Measurements from ENCODE around the gene B3GLCT. TPM values are rescaled to one million over a fixed set of nuclear protein-coding genes. Genes with fewer than 3 reads are reported as not detected.

Gene B3GLCT
- 30.3 TPM for total RNA-seq

DNA sequence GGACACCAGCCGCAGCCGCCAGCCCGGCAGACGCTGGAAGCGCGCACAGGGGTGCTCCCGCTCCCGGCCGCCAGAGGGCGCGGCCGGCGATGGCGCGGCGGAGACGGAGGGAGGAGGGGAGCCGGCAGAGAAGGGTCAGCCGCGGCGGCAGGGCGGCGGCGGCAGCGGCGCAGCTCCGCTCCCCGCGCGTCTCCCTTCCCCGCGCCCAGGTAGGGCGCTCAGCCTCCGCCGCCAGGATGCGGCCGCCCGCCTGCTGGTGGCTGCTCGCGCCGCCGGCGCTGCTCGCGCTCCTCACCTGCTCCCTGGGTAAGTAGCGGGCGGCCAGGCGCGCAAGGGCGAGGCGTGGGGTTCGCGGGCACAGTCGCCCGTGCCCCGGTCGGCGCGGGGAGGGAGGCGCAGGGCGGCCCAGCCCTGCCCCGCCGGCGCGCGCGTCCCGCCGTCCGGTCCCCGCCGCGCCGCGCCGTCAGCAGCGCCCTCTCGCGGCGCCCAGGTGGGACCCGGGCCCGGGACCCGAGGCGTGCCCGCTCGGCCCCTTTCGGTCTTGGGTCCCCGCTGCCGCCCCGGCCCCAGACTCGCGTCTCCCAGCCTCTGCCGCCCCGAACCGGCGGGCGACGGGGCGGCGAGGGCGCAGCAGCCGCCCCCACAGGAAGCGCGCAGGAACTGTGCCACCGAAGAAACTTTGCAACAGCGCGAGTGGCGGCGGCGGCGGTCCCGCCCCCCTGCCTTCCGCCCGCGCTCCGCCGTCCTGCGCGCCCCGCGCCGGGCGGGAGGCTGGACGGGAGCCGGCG, at the start of gene B3GLCT:
B3GLCT (plus strand) TSS at position 127 of the 788 bp plus-strand sequence; CDS start at position 237, 110 bp downstream.
- H3K4me3 ChIP-seq (ENCODE audit: low read length in 3 of 3) = peak within 1 kb of the TSS; percentile 74 to 76 (median 76)
- peaks cover 8 to 22% (median 13%) of the 10 kb centered on the region in 3 donors for H3K4me1 ChIP-seq (ENCODE audit: control insufficient read depth in 3 of 3, insufficient read depth in 3 of 3, low read length in 3 of 3)
- peak within 1 kb of the TSS; percentile 73 for H3K27ac ChIP-seq (ENCODE audit: low read depth, low read length)
- H3K9ac ChIP-seq (ENCODE audit: low read depth in 1 of 3, low read length in 3 of 3) = peak within 1 kb of the TSS; percentile 67 to 81 (median 72)
- H3K9me3 ChIP-seq (ENCODE audit: control insufficient read depth in 3 of 3, low read length in 3 of 3) = no peaks in the 10 kb centered on the region
- H3K36me3 ChIP-seq (ENCODE audit: control insufficient read depth in 3 of 3, insufficient read depth in 3 of 3, low read length in 3 of 3) = no peaks in the 10 kb centered on the region
- no peaks in the 10 kb centered on the region for H3K27me3 ChIP-seq (ENCODE audit: control insufficient read depth in 3 of 3, insufficient read depth in 3 of 3, low read length in 3 of 3)

DNA sequence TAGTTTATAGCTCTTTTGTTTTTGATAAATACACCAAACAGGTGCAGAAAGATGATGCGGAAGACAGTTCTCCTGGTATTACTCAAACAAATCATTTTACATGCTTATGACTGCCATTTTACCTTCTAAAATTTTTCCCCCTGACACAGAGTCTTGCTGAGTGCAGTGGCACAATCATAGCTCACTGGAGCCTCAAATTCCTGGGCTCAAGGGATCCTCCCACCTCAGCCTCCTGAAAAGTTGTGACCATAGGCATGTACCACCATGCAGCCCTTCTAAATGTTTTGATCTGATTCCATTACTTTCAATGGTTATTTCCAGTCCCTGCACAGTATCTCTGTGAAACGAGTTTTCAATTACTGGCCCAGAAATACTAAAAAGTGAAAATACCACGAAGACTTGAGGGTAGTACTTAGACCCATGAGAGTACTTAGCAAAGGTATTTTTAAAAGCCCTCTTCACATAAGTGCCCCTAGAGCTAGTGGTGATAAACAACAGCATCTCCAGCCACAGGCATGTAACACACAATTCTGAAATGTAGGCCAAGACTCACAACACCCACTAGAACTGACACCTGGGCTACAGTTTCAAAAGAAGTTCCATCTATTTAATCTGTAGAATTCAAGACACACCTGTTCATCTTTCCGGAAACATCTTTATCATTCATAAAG, 49.3 kb upstream of the B3GLCT start:
- no peaks in the 10 kb centered on the region for H3K4me1 ChIP-seq (ENCODE audit: control insufficient read depth in 3 of 3, insufficient read depth in 3 of 3, low read length in 3 of 3)
- H3K36me3 ChIP-seq (ENCODE audit: control insufficient read depth in 3 of 3, insufficient read depth in 3 of 3, low read length in 3 of 3) = peaks cover 19 to 62% (median 61%) of the 10 kb centered on the region in 3 donors
- no peak overlapping the region for H3K4me3 ChIP-seq (ENCODE audit: low read length in 3 of 3)
- no peak overlapping the region for H3K9ac ChIP-seq (ENCODE audit: low read depth in 1 of 3, low read length in 3 of 3)
- no peak overlapping the region for H3K27ac ChIP-seq (ENCODE audit: low read depth, low read length)
- H3K27me3 ChIP-seq (ENCODE audit: control insufficient read depth in 3 of 3, insufficient read depth in 3 of 3, low read length in 3 of 3) = no peaks in the 10 kb centered on the region
- H3K9me3 ChIP-seq (ENCODE audit: control insufficient read depth in 3 of 3, low read length in 3 of 3) = no peaks in the 10 kb centered on the region

DNA sequence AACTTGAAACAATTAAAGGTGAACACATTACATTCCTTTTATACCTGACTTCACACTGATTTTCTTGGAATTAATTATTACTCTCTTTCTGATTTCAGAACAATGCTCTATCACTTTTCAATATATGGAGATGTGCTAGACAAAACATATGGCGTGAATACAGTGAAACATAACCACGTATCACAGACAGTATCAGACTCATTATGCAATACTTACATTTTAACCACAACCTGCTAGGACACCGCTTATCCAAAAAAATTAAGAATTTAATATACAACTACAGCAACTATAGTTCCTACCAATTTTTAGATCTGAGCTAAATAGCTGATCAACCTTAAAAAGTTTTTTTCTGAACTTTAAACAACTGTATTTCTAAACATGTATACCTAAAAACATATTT, 47.9 kb upstream of the B3GLCT start:
- no peak overlapping the region for H3K4me3 ChIP-seq (ENCODE audit: low read length in 3 of 3)
- peaks cover 16 to 58% (median 52%) of the 10 kb centered on the region in 3 donors for H3K36me3 ChIP-seq (ENCODE audit: control insufficient read depth in 3 of 3, insufficient read depth in 3 of 3, low read length in 3 of 3)
- H3K4me1 ChIP-seq (ENCODE audit: control insufficient read depth in 3 of 3, insufficient read depth in 3 of 3, low read length in 3 of 3) = no peaks in the 10 kb centered on the region
- no peak overlapping the region for H3K27ac ChIP-seq (ENCODE audit: low read depth, low read length)
- H3K9me3 ChIP-seq (ENCODE audit: control insufficient read depth in 3 of 3, low read length in 3 of 3) = no peaks in the 10 kb centered on the region
- no peaks in the 10 kb centered on the region for H3K27me3 ChIP-seq (ENCODE audit: control insufficient read depth in 3 of 3, insufficient read depth in 3 of 3, low read length in 3 of 3)
- H3K9ac ChIP-seq (ENCODE audit: low read depth in 1 of 3, low read length in 3 of 3) = no peak overlapping the region

DNA sequence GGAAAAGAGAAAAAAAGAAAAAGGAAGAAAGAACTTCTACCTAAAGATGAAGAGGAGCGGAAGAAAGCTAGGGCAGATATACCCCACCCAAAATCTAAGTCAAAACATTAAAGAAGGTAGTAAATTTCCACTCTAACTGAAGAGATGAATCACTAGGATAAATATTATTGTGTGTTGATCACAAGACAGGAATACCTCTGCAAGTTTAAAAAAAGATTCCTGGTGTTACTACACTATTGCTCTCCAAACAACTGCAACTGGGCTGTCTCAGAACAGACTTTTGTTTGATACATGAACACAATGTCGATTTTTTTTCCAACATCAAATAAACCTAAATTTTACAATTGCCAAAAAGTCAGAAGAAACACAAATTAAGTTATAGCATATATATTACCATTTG, 44.8 kb upstream of the B3GLCT start:
- peaks cover 6 to 42% (median 25%) of the 10 kb centered on the region in 3 donors for H3K36me3 ChIP-seq (ENCODE audit: control insufficient read depth in 3 of 3, insufficient read depth in 3 of 3, low read length in 3 of 3)
- H3K4me3 ChIP-seq (ENCODE audit: low read length in 3 of 3) = no peak overlapping the region
- no peak overlapping the region for H3K9ac ChIP-seq (ENCODE audit: low read depth in 1 of 3, low read length in 3 of 3)
- no peaks in the 10 kb centered on the region for H3K27me3 ChIP-seq (ENCODE audit: control insufficient read depth in 3 of 3, insufficient read depth in 3 of 3, low read length in 3 of 3)
- H3K4me1 ChIP-seq (ENCODE audit: control insufficient read depth in 3 of 3, insufficient read depth in 3 of 3, low read length in 3 of 3) = peaks cover 2 to 6% (median 3%) of the 10 kb centered on the region in 3 donors
- no peaks in the 10 kb centered on the region for H3K9me3 ChIP-seq (ENCODE audit: control insufficient read depth in 3 of 3, low read length in 3 of 3)
- H3K27ac ChIP-seq (ENCODE audit: low read depth, low read length) = peak overlapping the region; percentile 20

DNA sequence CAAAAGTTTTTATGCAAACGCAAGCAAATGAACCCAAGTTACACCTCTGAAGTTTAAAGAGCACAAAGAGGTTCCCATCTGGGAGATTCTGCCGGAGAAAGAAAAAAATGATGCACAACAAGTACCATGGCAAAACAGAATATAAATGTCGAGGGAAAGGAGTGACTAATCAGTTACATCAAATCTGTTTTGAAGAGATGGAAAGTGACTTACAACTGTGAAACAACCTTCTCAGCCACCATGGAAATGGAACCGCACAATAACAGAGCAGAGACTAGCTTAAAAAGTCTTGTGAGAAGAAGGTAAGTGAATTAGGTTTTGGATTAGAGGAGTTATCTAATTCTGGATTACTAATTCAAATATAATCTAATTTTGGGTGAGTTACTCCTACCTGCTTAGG, 40.5 kb upstream of the B3GLCT start:
- Histone ChIP-seq H3K9ac (ENCODE audit: low read depth in 1 of 3, low read length in 3 of 3) (no peak overlapping the region), H3K27me3 (ENCODE audit: control insufficient read depth in 3 of 3, insufficient read depth in 3 of 3, low read length in 3 of 3) (no peaks in the 10 kb centered on the region), H3K36me3 (ENCODE audit: control insufficient read depth in 3 of 3, insufficient read depth in 3 of 3, low read length in 3 of 3) (peaks cover 0 to 11% (median 4%) of the 10 kb centered on the region in 3 donors), H3K9me3 (ENCODE audit: control insufficient read depth in 3 of 3, low read length in 3 of 3) (no peaks in the 10 kb centered on the region), H3K4me1 (ENCODE audit: control insufficient read depth in 3 of 3, insufficient read depth in 3 of 3, low read length in 3 of 3) (peaks cover 12 to 27% (median 23%) of the 10 kb centered on the region in 3 donors), H3K4me3 (ENCODE audit: low read length in 3 of 3) (no peak overlapping the region), H3K27ac (ENCODE audit: low read depth, low read length) (no peak overlapping the region)

DNA sequence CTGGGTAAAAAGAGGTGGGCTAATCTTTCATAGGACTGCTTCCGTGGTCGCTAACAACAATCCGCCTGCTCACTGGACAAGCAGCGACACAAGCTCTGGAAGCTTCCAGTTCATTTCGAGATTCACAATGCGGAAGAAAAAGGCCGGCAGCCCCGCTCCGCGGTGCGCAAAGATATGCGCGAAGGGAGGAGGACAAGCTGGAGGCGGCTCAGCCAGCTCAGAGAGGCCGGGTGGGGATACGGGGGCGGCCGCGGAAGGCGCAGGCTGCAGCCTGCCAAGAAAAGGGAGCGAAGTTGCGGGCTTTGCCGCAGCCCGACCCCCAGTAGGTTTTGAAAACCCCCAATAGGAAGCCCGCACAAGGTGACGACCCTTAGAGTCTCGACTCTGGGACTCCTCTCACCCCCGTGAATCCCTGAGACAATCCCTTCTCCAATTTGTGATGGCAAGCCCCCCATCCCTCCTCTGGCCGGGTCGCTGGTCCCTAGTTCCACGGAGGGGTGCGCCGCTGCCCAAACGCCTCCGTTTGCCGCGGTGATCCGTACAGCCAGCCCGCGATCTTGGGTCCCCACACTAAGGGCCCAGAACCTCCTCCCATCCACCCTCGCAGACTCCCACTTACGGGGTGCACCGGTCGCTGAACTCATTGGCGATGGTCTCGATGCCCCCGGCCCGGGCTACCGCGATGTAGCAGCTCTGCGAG, 38.8 kb upstream of the B3GLCT start:
- no peaks in the 10 kb centered on the region for H3K9me3 ChIP-seq (ENCODE audit: control insufficient read depth in 3 of 3, low read length in 3 of 3)
- H3K36me3 ChIP-seq (ENCODE audit: control insufficient read depth in 3 of 3, insufficient read depth in 3 of 3, low read length in 3 of 3) = peaks cover 0 to 3% (median 0%) of the 10 kb centered on the region in 3 donors
- H3K27ac ChIP-seq (ENCODE audit: low read depth, low read length) = peak overlapping the region; percentile 73
- peaks cover 12 to 27% (median 23%) of the 10 kb centered on the region in 3 donors for H3K4me1 ChIP-seq (ENCODE audit: control insufficient read depth in 3 of 3, insufficient read depth in 3 of 3, low read length in 3 of 3)
- peak overlapping the region; percentile 95 to 98 (median 97) for H3K4me3 ChIP-seq (ENCODE audit: low read length in 3 of 3)
- H3K9ac ChIP-seq (ENCODE audit: low read depth in 1 of 3, low read length in 3 of 3) = peak overlapping the region; percentile 76 to 87 (median 79)
- H3K27me3 ChIP-seq (ENCODE audit: control insufficient read depth in 3 of 3, insufficient read depth in 3 of 3, low read length in 3 of 3) = no peaks in the 10 kb centered on the region

DNA sequence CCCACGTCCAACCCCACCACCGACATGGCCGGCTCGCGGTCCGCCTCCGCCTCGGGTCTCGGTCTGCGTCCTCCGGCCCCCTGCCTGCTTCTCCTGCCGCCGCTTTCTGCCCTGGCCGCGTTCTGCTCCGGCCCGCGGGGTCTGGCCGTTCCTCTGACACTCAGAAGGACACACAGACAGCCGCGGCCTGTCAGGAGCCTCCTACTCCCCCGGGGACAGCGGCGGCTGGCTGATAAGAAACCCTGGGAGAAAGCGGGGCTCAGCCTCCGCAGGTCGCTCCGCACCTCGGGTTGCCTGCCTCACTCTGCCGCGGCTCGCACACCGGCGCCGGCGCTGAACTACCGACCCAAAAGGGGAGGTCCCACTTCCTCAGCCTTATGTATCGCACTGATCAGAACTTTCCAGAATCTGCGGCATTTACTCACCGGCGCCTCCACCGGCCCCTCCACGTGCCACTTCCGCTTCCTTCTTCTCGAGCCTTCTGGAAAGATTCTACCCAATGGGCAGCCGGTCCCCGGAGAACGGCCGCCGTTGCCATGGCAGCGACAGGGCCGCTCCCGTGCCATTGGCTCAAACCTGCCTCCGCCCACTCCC, 38.1 kb upstream of the B3GLCT start, which contains the start of gene HSPH1:
HSPH1 (minus strand) TSS at position 348 of the 594 bp plus-strand sequence; CDS start at position 26, 322 bp downstream.
- Histone ChIP-seq H3K4me3 (ENCODE audit: low read length in 3 of 3) (peak within 1 kb of the TSS; percentile 95 to 98 (median 97)), H3K9me3 (ENCODE audit: control insufficient read depth in 3 of 3, low read length in 3 of 3) (no peaks in the 10 kb centered on the region), H3K36me3 (ENCODE audit: control insufficient read depth in 3 of 3, insufficient read depth in 3 of 3, low read length in 3 of 3) (peaks cover 0 to 3% (median 0%) of the 10 kb centered on the region in 3 donors), H3K9ac (ENCODE audit: low read depth in 1 of 3, low read length in 3 of 3) (peak within 1 kb of the TSS; percentile 88 to 93 (median 89)), H3K4me1 (ENCODE audit: control insufficient read depth in 3 of 3, insufficient read depth in 3 of 3, low read length in 3 of 3) (peaks cover 12 to 32% (median 23%) of the 10 kb centered on the region in 3 donors), H3K27me3 (ENCODE audit: control insufficient read depth in 3 of 3, insufficient read depth in 3 of 3, low read length in 3 of 3) (no peaks in the 10 kb centered on the region), H3K27ac (ENCODE audit: low read depth, low read length) (peak within 1 kb of the TSS; percentile 86)

DNA sequence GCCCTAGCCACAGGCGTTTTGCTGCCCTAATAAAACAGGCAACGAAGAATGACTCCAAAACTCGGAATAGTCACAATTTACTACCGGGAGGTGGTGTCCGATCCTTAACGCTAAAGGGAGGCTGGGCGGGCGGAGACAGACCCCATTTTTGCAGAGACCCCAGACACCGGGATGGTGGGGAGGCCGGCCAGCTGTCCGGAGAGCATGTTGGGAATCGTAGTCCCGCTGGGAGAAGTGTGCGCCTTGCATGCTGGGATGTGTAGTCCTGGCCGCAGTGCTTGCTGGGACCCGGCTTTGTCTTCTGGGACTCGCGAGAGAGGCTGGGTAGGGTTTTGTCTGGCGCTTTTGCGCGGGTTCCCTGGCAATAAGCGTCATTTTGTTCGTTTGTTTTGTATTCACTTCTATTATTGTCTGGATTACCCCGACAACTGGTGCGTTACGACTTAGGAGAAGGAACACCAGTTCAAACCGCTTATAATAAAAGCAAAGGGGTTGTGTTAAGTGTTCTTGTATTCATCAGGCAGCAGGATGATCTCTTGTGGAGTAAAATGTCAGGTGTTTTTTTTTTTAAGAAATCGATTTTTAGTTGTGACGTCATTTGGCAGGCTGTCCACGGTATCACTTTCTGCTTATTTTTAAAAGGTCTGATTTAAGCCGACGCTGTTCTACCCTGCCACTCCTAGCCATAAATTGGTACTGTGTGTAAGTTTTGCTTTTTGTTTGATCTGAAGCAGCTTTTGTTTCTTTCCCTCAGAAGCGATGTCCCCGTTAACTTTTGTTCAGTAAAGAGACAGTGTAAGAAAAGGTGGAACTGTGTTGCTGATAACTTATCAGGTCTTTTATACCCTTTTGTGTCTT, 37.4 kb upstream of the B3GLCT start:
- Histone ChIP-seq H3K36me3 (ENCODE audit: control insufficient read depth in 3 of 3, insufficient read depth in 3 of 3, low read length in 3 of 3) (peaks cover 0 to 3% (median 0%) of the 10 kb centered on the region in 3 donors), H3K27ac (ENCODE audit: low read depth, low read length) (peak overlapping the region; percentile 86), H3K4me1 (ENCODE audit: control insufficient read depth in 3 of 3, insufficient read depth in 3 of 3, low read length in 3 of 3) (peaks cover 12 to 37% (median 25%) of the 10 kb centered on the region in 3 donors), H3K9ac (ENCODE audit: low read depth in 1 of 3, low read length in 3 of 3) (peak overlapping the region; percentile 88 to 93 (median 89)), H3K27me3 (ENCODE audit: control insufficient read depth in 3 of 3, insufficient read depth in 3 of 3, low read length in 3 of 3) (no peaks in the 10 kb centered on the region), H3K9me3 (ENCODE audit: control insufficient read depth in 3 of 3, low read length in 3 of 3) (no peaks in the 10 kb centered on the region), H3K4me3 (ENCODE audit: low read length in 3 of 3) (peak overlapping the region; percentile 95 to 98 (median 97))

DNA sequence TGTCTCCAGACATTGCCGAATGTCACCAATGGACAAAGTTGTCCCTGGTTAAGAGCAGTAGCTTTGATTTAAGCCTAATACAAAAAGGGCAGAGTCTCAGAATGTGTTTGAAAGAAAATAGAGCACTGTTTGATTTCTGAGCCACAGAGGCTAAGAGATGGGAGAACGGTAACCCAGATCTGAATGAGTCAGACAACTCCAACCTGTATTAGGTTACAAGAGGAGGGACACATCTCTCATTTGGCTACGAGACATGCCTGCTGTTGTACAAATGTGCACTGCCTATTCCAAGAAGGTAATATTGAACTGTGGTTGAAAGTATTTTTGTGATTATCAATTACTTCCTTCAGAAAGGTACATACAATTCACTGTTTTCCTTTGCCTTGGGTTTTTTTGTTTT, 33.2 kb upstream of the B3GLCT start:
- H3K27me3 ChIP-seq (ENCODE audit: control insufficient read depth in 3 of 3, insufficient read depth in 3 of 3, low read length in 3 of 3) = no peaks in the 10 kb centered on the region
- H3K27ac ChIP-seq (ENCODE audit: low read depth, low read length) = no peak overlapping the region
- no peak overlapping the region for H3K4me3 ChIP-seq (ENCODE audit: low read length in 3 of 3)
- H3K36me3 ChIP-seq (ENCODE audit: control insufficient read depth in 3 of 3, insufficient read depth in 3 of 3, low read length in 3 of 3) = no peaks in the 10 kb centered on the region
- no peaks in the 10 kb centered on the region for H3K9me3 ChIP-seq (ENCODE audit: control insufficient read depth in 3 of 3, low read length in 3 of 3)
- H3K4me1 ChIP-seq (ENCODE audit: control insufficient read depth in 3 of 3, insufficient read depth in 3 of 3, low read length in 3 of 3) = peaks cover 4 to 19% (median 14%) of the 10 kb centered on the region in 3 donors
- no peak overlapping the region for H3K9ac ChIP-seq (ENCODE audit: low read depth in 1 of 3, low read length in 3 of 3)
